HCT116 (cell line): ENCODE measurements around the gene PIK3IP1. TPM values are rescaled to one million over a fixed set of nuclear protein-coding genes. Genes with fewer than 3 reads are reported as not detected.

Experiments used
- ATAC-seq: fragments of 200-7000 bp; cut with Tn5 transposase; 2 replicates; pipeline ENCODE4 v1.9.1; 2020; ENCODE audit warnings: mild to moderate bottlenecking, moderate library complexity
- BruUV-seq: library from RNA; stranded (reverse); fragments of 400-500 nt; replicated peaks from 2 replicates; lab custom pipeline; 2021; lab: Mats Ljungman, UMichigan
- CTCF ChIA-PET: fragments of 300-600 bp; sonication (Branson Sonifier 250); formaldehyde crosslinking; loops from one replicate; lab custom pipeline; 2021; ENCODE audit warnings: antibody characterized with exemption; lab: Charles Lee
- POLR2A ChIA-PET: fragments of 300-600, 350-600 bp; sonication (Branson Sonifier 250); formaldehyde crosslinking; loops from one replicate; lab custom pipeline; 2021; ENCODE audit warnings: antibody characterized with exemption; lab: Charles Lee
- RAD21 ChIA-PET, 2 experiments: fragments of 300-600 bp; sonication (Branson Sonifier 250); formaldehyde crosslinking; loops; one replicate each; lab custom pipeline; 2023; ENCODE audit warnings: low total read pairs in 2 of 2; ENCODE audit not compliant: uncharacterized antibody in 2 of 2, unreplicated experiment in 2 of 2, low non-redundant PET in 1 of 2; lab: Charles Lee
- DNase-seq: peaks from one replicate; pipeline ENCODE4 v3.0.0-alpha.2; 2010; ENCODE audit warnings: low read depth, low spot score
- H2AFZ ChIP-seq: fragments of 200-600 bp; shearing (Covaris generic), sonication (generic); 2 replicates; pipeline ENCODE4 v1.6.1; 2017; ENCODE audit warnings: low read depth, mixed run types, mixed read lengths, antibody characterized with exemption, low read length; ENCODE audit not compliant: poor library complexity, severe bottlenecking
- H3K27ac ChIP-seq: 2 replicates; pipeline ENCODE4 v1.5.1; 2012; ENCODE audit warnings: low read depth, low read length
- H3K27me3 ChIP-seq: fragments of 200-600 bp; sonication (generic); 2 replicates; pipeline ENCODE4 v1.6.1; 2016; ENCODE audit warnings: mixed run types, low read length, mixed read lengths; ENCODE audit not compliant: insufficient read depth
- H3K36me3 ChIP-seq, 2 experiments: fragments of 200-500 bp in 1 of 2; fragments of 200-600 bp in 1 of 2; sonication (Bioruptor generic) in 1 of 2; sonication (generic) in 1 of 2; 2 replicates each; pipeline versions ENCODE4 v1.5.1 to v1.6.1; 2014 to 2016; ENCODE audit warnings: low read length in 2 of 2, inconsistent platforms in 1 of 2, mixed read lengths in 1 of 2, mixed run types in 1 of 2; ENCODE audit not compliant: insufficient read depth in 2 of 2, control insufficient read depth in 1 of 2
- H3K4me1 ChIP-seq, 2 experiments: fragments of 200-600 bp in 1 of 2; sonication (generic) in 1 of 2; 2 replicates each; pipeline versions ENCODE4 v1.5.1 to v1.6.1; 2012 to 2017; ENCODE audit warnings: low read length in 2 of 2, inconsistent platforms in 1 of 2, mild to moderate bottlenecking in 1 of 2, mixed read lengths in 1 of 2, mixed run types in 1 of 2, moderate library complexity in 1 of 2; ENCODE audit not compliant: insufficient read depth in 2 of 2, control insufficient read depth in 1 of 2
- H3K4me2 ChIP-seq: fragments of 200-600 bp; sonication (generic); 2 replicates; pipeline ENCODE4 v1.6.1; 2017; ENCODE audit warnings: mixed run types, low read length, mixed read lengths
- H3K4me3 ChIP-seq, 2 experiments: fragments of 200-600 bp in 1 of 2; sonication (generic) in 1 of 2; replicated peaks in 1 of 2; 2 replicates each; pipeline ENCODE4 v1.5.1; 2011 to 2016; ENCODE audit warnings: low read length in 2 of 2, control low read depth in 1 of 2, low read depth in 1 of 2, mild to moderate bottlenecking in 1 of 2, mixed read lengths in 1 of 2, mixed run types in 1 of 2
- H3K79me2 ChIP-seq: fragments of 200-600 bp; sonication (generic); 2 replicates; pipeline ENCODE4 v1.6.1; 2017; ENCODE audit warnings: mild to moderate bottlenecking, mixed run types, low read length, moderate library complexity, mixed read lengths; ENCODE audit not compliant: insufficient read depth
- H3K9ac ChIP-seq: fragments of 200-600 bp; sonication (generic); 2 replicates; pipeline ENCODE4 v1.6.1; 2016; ENCODE audit warnings: low read length, mixed read lengths
- H3K9me2 ChIP-seq: fragments of 200-600 bp; sonication (generic), shearing (Covaris generic); 2 replicates; pipeline ENCODE4 v1.6.1; 2017; ENCODE audit warnings: mixed run types, mild to moderate bottlenecking, moderate library complexity; ENCODE audit not compliant: insufficient read depth
- H3K9me3 ChIP-seq, 2 experiments: fragments of 200-500 bp in 1 of 2; fragments of 200-600 bp in 1 of 2; sonication (Bioruptor generic) in 1 of 2; sonication (generic) in 1 of 2; 2 replicates each; pipeline ENCODE4 v1.6.1; 2014 to 2017; ENCODE audit warnings: low read length in 2 of 2, mixed read lengths in 2 of 2, inconsistent platforms in 1 of 2, low read depth in 1 of 2, mild to moderate bottlenecking in 1 of 2, mixed run types in 1 of 2, moderate library complexity in 1 of 2; ENCODE audit not compliant: control insufficient read depth in 1 of 2, insufficient read depth in 1 of 2
- H4K20me1 ChIP-seq: fragments of 200-600 bp; sonication (generic), shearing (Covaris generic); 2 replicates; pipeline ENCODE4 v1.6.1; 2017; ENCODE audit warnings: mixed run types, mild to moderate bottlenecking, moderate library complexity; ENCODE audit not compliant: insufficient read depth
- ATF3 ChIP-seq: IDR thresholded peaks from 2 replicates; pipeline ENCODE4 v1.6.1; 2012
- CBX3 ChIP-seq: IDR thresholded peaks from 2 replicates; pipeline ENCODE4 v1.6.1; 2012; ENCODE audit warnings: low read depth
- CEBPB ChIP-seq: IDR thresholded peaks from 2 replicates; pipeline ENCODE4 v1.6.1; 2012; ENCODE audit warnings: low read depth
- EGR1 ChIP-seq: IDR thresholded peaks from 2 replicates; pipeline ENCODE4 v1.6.1; 2012; ENCODE audit warnings: low read depth
- EZH2phosphoT487 ChIP-seq: fragments of 200-600 bp; IDR thresholded peaks from 2 replicates; pipeline ENCODE4 v1.6.1; 2018; ENCODE audit warnings: antibody characterized with exemption, borderline replicate concordance
- FOSL1 ChIP-seq: IDR thresholded peaks from 2 replicates; pipeline ENCODE4 v1.6.1; 2012; ENCODE audit warnings: low read depth
- MAX ChIP-seq: IDR thresholded peaks from 2 replicates; pipeline ENCODE4 v1.6.1; 2012
- POLR2A ChIP-seq: IDR thresholded peaks from 2 replicates; pipeline ENCODE4 v1.7.0; 2011; ENCODE audit warnings: borderline replicate concordance; ENCODE audit not compliant: insufficient read depth, insufficient read length; ENCODE audit errors: extremely low read depth
- POLR2AphosphoS5 ChIP-seq: IDR thresholded peaks from 2 replicates; pipeline ENCODE4 v1.6.1; 2011; ENCODE audit warnings: mild to moderate bottlenecking, low read depth, low read length, moderate library complexity
- RAD21 ChIP-seq: IDR thresholded peaks from 2 replicates; pipeline ENCODE4 v1.6.1; 2012; ENCODE audit warnings: low read depth, mild to moderate bottlenecking
- REST ChIP-seq: IDR thresholded peaks from 2 replicates; pipeline ENCODE4 v1.6.1; 2012; ENCODE audit warnings: low read depth
- SIN3A ChIP-seq: IDR thresholded peaks from 2 replicates; pipeline ENCODE4 v1.6.1; 2012; ENCODE audit warnings: low read depth
- SP1 ChIP-seq: IDR thresholded peaks from 2 replicates; pipeline ENCODE4 v1.6.1; 2012; ENCODE audit warnings: low read depth
- TCF7L2 ChIP-seq: IDR thresholded peaks from 2 replicates; pipeline ENCODE4 v1.7.0; 2011; ENCODE audit warnings: borderline replicate concordance, inconsistent platforms; ENCODE audit not compliant: insufficient read depth, insufficient read length; ENCODE audit errors: extremely low read depth
- YY1 ChIP-seq: IDR thresholded peaks from 2 replicates; pipeline ENCODE4 v1.6.1; 2011; ENCODE audit warnings: low read length, low read depth, moderate library complexity, mild to moderate bottlenecking; ENCODE audit not compliant: insufficient replicate concordance; ENCODE audit errors: extremely low read depth
- ZFX ChIP-seq: fragments of 450-650 bp; IDR thresholded peaks from 2 replicates; pipeline ENCODE4 v1.6.1; 2017
- ZNF274 ChIP-seq: fragments of 200-500 bp; sonication (Bioruptor generic); IDR thresholded peaks from 2 replicates; pipeline ENCODE4 v1.6.1; 2014; ENCODE audit warnings: mild to moderate bottlenecking, low read depth, low read length, inconsistent platforms
- intact Hi-C: fragments of 100-400 bp; cut with micrococcal nuclease; formaldehyde crosslinking; loops from 2 replicates; pipeline ENCODE4 v1.10.0; 2022
- total RNA-seq: library from RNA; stranded (reverse); gene quantifications from one replicate; pipeline ENCODE4 v1.2.1, GENCODE V29; 2021; ENCODE audit not compliant: unreplicated experiment

PIK3IP1 gene
- total RNA-seq, 1 experiment from 2014 or later: 1.6 TPM

GRCh38 chr22:31279327-31279669 lies 13.0 kb downstream of the PIK3IP1 start:
- TF ChIP-seq ZFX (no peak), SIN3A (no peak), ATF3 (no peak), REST (no peak), CEBPB (no peak), RAD21 (no peak), SP1 (no peak), POLR2A (no peak), TCF7L2 (no peak), EGR1 (no peak), YY1 (no peak), CBX3 (no peak), POLR2AphosphoS5 (no peak), ZNF274 (no peak), FOSL1 (no peak), MAX (no peak), EZH2phosphoT487 (no peak)
- POLR2A ChIA-PET: interaction anchor here (0.6 kb wide), 1 partner anchor 8 kb away, joined by 7 read pairs; no protein-coding TSS in a partner anchor
- Histone ChIP-seq H3K27me3 (no peaks in the 10 kb centered on the region), H3K4me3 (no peak overlapping the region), H3K27ac (no peak overlapping the region), H3K9ac (no peak overlapping the region), H4K20me1 (no peaks in the 10 kb centered on the region), H3K9me3 (no peaks in the 10 kb centered on the region), H3K79me2 (no peaks in the 10 kb centered on the region), H3K4me2 (no peak overlapping the region), H2AFZ (no peak overlapping the region), H3K4me1 (peaks cover 5 to 12% of the 10 kb centered on the region in 2 experiments; a peak in 3 of 4 replicates), H3K36me3 (peaks cover 5 to 6% of the 10 kb centered on the region in 2 experiments; a peak in 3 of 4 replicates), H3K9me2 (no peaks in the 10 kb centered on the region)
- intact Hi-C loops: no loop called here
- ATAC-seq (no peak), DNase-seq (no peak)
- no TSS peak for BruUV-seq
- RAD21 ChIA-PET: no interaction called here
- CTCF ChIA-PET: no interaction called here
